ENCODE data around the gene AMBN.
"Not testable (repeated sequence)": the region's sequence is repeated elsewhere in the genome, so short reads cannot be mapped to it uniquely, and the experiment has no call there.

Gene AMBN

DNA sequence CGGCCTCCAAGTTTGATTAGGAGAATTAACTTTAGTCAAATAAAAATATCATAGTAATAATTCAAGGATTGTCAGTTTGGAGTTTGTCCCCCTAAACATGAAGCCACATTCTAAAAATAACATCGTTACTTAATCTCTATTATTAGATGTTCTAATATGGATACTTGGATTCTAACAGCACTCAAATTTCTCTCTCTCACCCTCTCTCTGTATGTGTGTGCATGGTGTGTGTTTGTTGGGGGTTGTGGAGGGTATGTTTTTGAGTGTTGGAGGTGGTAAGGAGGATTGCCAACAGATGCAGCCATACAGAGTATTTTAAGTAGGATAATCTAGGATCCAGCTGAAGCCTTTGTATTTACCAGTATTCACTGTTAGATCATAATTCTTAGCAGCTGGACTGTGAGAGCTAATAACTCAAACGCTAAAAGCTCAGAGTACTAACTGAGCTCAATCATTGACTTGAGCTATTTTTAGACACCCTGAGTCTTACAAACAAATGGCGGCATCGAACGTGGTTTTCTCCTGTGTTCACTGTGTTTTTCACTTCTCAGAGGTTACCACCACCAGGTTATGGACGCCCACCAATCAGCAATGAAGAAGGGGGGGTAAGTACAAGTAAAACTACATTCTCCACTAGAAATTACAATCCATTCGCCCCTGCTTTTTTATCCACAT lies 45.3 kb downstream of the AMBN start:
- TF ChIP-seq CTCF (IDR thresholded peaks at IDR 0.05; ENCODE audit: insufficient read depth, missing control alignments): no peak
- DNase-seq (ENCODE audit: insufficient read length, low spot score): peak; percentile 21
- peak; percentile 82 for FAIRE-seq

DNA sequence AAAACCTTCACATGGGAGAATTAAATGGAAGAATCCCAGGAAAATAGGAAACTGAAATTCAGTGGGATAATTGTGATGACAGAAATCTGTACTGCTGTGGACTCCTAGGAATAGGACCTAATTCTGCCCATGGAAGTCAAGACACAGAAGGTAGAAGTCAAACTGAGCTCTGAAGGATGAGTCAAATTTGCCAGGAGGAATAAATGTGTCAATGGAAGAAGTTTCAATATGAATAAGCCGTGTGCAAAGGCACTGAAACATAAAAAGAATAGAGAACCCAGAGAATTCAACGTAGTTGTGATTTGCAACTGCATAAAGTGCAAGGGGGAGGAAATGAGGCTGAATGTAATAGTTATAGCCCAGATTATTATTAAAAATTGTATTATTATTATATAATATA lies 48.1 kb downstream of the AMBN start:
- TF ChIP-seq CTCF (IDR thresholded peaks at IDR 0.05; ENCODE audit: insufficient read depth, missing control alignments): no peak
- FAIRE-seq (no peak), DNase-seq (ENCODE audit: insufficient read length, low spot score) (no peak)

DNA sequence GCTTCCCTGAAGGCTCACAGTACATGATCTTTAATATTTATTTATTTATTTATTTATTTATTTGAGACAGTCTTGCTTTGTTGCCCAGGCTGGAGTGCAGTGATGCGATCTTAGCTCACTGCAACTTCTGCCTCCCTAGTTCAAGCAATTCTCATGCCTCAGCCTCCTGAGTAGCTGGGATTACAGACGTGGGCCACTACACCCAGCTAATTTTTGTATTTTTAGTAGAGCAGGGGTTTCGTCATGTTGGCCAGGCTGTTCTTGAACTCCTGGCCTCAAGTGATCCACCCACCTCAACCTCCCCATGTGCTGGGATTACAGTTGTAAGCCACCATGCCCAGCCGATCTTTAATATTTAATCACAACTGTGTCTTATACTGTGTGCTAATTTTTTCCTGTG lies 58.7 kb downstream of the AMBN start:
- not testable (repeated sequence) for DNase-seq (ENCODE audit: insufficient read length, low spot score); FAIRE-seq

DNA sequence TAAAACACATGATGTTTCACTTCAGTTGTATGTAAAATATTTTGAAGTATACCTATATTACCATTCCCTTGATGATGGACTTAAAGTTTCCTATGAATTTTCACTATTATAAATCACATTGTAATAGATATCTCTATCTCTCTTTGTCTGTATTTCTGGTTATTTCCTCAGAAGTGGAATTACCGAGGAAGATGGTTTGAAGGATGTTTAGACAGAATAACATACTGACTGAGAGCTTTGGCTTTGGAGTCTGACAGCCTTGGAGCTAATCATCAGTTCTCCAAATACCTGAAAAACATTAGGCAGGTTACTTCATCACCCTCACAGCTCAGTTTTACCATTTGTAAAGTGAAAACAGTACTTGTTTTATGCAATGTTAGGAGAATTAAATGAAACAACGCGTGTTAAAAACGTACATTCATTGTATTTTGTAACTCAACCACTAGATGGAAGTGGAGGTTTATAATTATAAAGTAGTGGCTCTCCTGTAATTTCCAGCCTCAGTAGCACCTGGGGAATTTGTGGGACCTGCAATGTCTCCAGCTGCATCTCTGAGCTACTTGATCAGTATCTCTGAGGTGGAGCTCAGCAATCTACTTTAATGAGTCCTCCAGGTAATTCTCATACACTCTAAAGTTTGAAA lies 59.9 kb downstream of the AMBN start:
- FAIRE-seq (peak; percentile 90), DNase-seq (ENCODE audit: insufficient read length, low spot score) (no peak)
- peak; percentile 62 for TF ChIP-seq CTCF (IDR thresholded peaks at IDR 0.05; ENCODE audit: insufficient read depth, missing control alignments)

GRCh38 chr4:70654605-70655011 lies 62.6 kb downstream of the AMBN start:
- DNase-seq (ENCODE audit: insufficient read length, low spot score): no peak
- FAIRE-seq: no peak
- TF ChIP-seq CTCF (IDR thresholded peaks at IDR 0.05; ENCODE audit: insufficient read depth, missing control alignments): no peak
